H9 (cell line): ENCODE data around the gene FILIP1. TPM values are rescaled to one million over a fixed set of nuclear protein-coding genes. Genes with fewer than 3 reads are reported as not detected.

Source experiments
- DNase-seq: peaks from one replicate; pipeline ENCODE4 v3.0.0-alpha.2; 2017
- H2AFZ ChIP-seq: one replicate; pipeline ENCODE4 v1.6.1; 2013; ENCODE audit warnings: mild to moderate bottlenecking, low read length, control low read depth, moderate library complexity
- H2AK5ac ChIP-seq: 2 replicates; pipeline ENCODE4 v1.6.1; 2013; ENCODE audit warnings: low read length, control low read depth, mixed read lengths; ENCODE audit not compliant: insufficient read length
- H2BK120ac ChIP-seq: one replicate; pipeline ENCODE4 v1.6.1; 2013; ENCODE audit warnings: low read depth, mild to moderate bottlenecking, low read length, control low read depth, inconsistent platforms; ENCODE audit not compliant: poor library complexity, severe bottlenecking
- H2BK12ac ChIP-seq: 2 replicates; pipeline ENCODE4 v1.6.1; 2013; ENCODE audit warnings: low read length, control low read depth, mixed read lengths, low read depth; ENCODE audit not compliant: insufficient read length
- H2BK15ac ChIP-seq: 2 replicates; pipeline ENCODE4 v1.6.1; 2013; ENCODE audit warnings: low read depth, low read length, control low read depth
- H2BK20ac ChIP-seq: one replicate; pipeline ENCODE4 v1.6.1; 2013; ENCODE audit warnings: low read depth, mild to moderate bottlenecking, low read length, control low read depth, inconsistent platforms; ENCODE audit not compliant: poor library complexity, severe bottlenecking
- H2BK5ac ChIP-seq: 2 replicates; pipeline ENCODE4 v1.6.1; 2013; ENCODE audit warnings: low read length, control low read depth, mixed read lengths; ENCODE audit not compliant: insufficient read length
- H3K14ac ChIP-seq: 2 replicates; pipeline ENCODE4 v1.6.1; 2013; ENCODE audit warnings: low read length, control low read depth; ENCODE audit not compliant: insufficient read depth
- H3K18ac ChIP-seq: 2 replicates; pipeline ENCODE4 v1.6.1; 2013; ENCODE audit warnings: low read depth, mild to moderate bottlenecking, mixed read lengths, low read length, control low read depth; ENCODE audit not compliant: insufficient read length
- H3K23ac ChIP-seq: 2 replicates; pipeline ENCODE4 v1.6.1; 2013; ENCODE audit warnings: low read length, control low read depth, mixed read lengths, low read depth; ENCODE audit not compliant: insufficient read length
- H3K23me2 ChIP-seq: 2 replicates; pipeline ENCODE4 v1.6.1; 2013; ENCODE audit warnings: low read depth, mild to moderate bottlenecking, mixed read lengths, low read length, control low read depth; ENCODE audit not compliant: insufficient read length, poor library complexity, severe bottlenecking
- H3K27ac ChIP-seq: 2 replicates; pipeline ENCODE4 v1.5.1; 2013; ENCODE audit warnings: low read length, control low read depth, mixed read lengths, low read depth; ENCODE audit not compliant: insufficient read length
- H3K27me3 ChIP-seq: 2 replicates; pipeline ENCODE4 v1.6.1; 2013; ENCODE audit warnings: low read length, control low read depth, inconsistent platforms; ENCODE audit not compliant: insufficient read depth
- H3K4ac ChIP-seq: 2 replicates; pipeline ENCODE4 v1.6.1; 2013; ENCODE audit warnings: low read depth, mild to moderate bottlenecking, control low read depth, inconsistent platforms, low read length, moderate library complexity
- H3K4me1 ChIP-seq: 2 replicates; pipeline ENCODE4 v1.6.1; 2013; ENCODE audit warnings: low read length, control low read depth, inconsistent platforms; ENCODE audit not compliant: insufficient read depth
- H3K4me2 ChIP-seq: 2 replicates; pipeline ENCODE4 v1.6.1; 2013; ENCODE audit warnings: low read length, control low read depth, mixed read lengths; ENCODE audit not compliant: insufficient read length, insufficient read depth
- H3K56ac ChIP-seq: 2 replicates; pipeline ENCODE4 v1.6.1; 2013; ENCODE audit warnings: low read depth, mild to moderate bottlenecking, mixed read lengths, low read length, control low read depth; ENCODE audit not compliant: insufficient read length
- H3K79me1 ChIP-seq: 2 replicates; pipeline ENCODE4 v1.6.1; 2013; ENCODE audit warnings: low read depth, mild to moderate bottlenecking, moderate library complexity, low read length, control low read depth, inconsistent platforms; ENCODE audit not compliant: insufficient read depth, poor library complexity, severe bottlenecking
- H3K79me2 ChIP-seq: 2 replicates; pipeline ENCODE4 v1.6.1; 2013; ENCODE audit warnings: low read length, control low read depth, inconsistent platforms; ENCODE audit not compliant: insufficient read depth
- H3K9ac ChIP-seq: 2 replicates; pipeline ENCODE4 v1.6.1; 2013; ENCODE audit warnings: low read length, control low read depth, mixed read lengths; ENCODE audit not compliant: insufficient read length; ENCODE audit errors: extremely low read depth
- H3K9me3 ChIP-seq: one replicate; pipeline ENCODE4 v1.6.1; 2013; ENCODE audit warnings: low read depth, low read length, inconsistent platforms; ENCODE audit not compliant: control insufficient read depth
- H3T11ph ChIP-seq: one replicate; pipeline ENCODE4 v1.6.1; 2013; ENCODE audit warnings: mild to moderate bottlenecking, low read length, control low read depth, inconsistent platforms
- H4K20me1 ChIP-seq: one replicate; pipeline ENCODE4 v1.6.1; 2013; ENCODE audit not compliant: control insufficient read depth, insufficient read length, insufficient read depth
- H4K5ac ChIP-seq: 2 replicates; pipeline ENCODE4 v1.6.1; 2013; ENCODE audit warnings: low read depth, mild to moderate bottlenecking, mixed read lengths, low read length, control low read depth; ENCODE audit not compliant: insufficient read length
- H4K8ac ChIP-seq: replicated peaks from 2 replicates; pipeline ENCODE4 v1.6.1; 2013; ENCODE audit warnings: low read length, control low read depth, mixed read lengths, low read depth; ENCODE audit not compliant: insufficient read length
- H4K91ac ChIP-seq: 2 replicates; pipeline ENCODE4 v1.6.1; 2013; ENCODE audit warnings: low read depth, mild to moderate bottlenecking, moderate library complexity, mixed read lengths, low read length, control low read depth; ENCODE audit not compliant: insufficient read length
- H3K27ac Mint-ChIP-seq, 3 experiments: 2 replicates in 2 of 3; 3 replicates in 1 of 3; pipeline ENCODE4 v1.8.0; 2020 to 2021; ENCODE audit warnings: mixed read lengths in 3 of 3, mild to moderate bottlenecking in 1 of 3, moderate library complexity in 1 of 3
- H3K27me3 Mint-ChIP-seq: 2 replicates; pipeline ENCODE4 v1.8.0; 2021; ENCODE audit warnings: low read depth, mild to moderate bottlenecking, moderate library complexity, mixed read lengths
- H3K36me3 Mint-ChIP-seq, 3 experiments: 2 replicates in 2 of 3; 3 replicates in 1 of 3; pipeline ENCODE4 v1.8.0; 2020 to 2021; ENCODE audit warnings: low read depth in 3 of 3, mixed read lengths in 3 of 3; ENCODE audit not compliant: insufficient read depth in 1 of 3
- H3K4me1 Mint-ChIP-seq, 2 experiments: 2 replicates each; pipeline ENCODE4 v1.8.0; 2020; ENCODE audit warnings: mixed read lengths in 2 of 2
- H3K4me3 Mint-ChIP-seq, 2 experiments: 2 replicates in 1 of 2; 3 replicates in 1 of 2; pipeline ENCODE4 v1.8.0; 2020 to 2021; ENCODE audit warnings: mild to moderate bottlenecking in 2 of 2, mixed read lengths in 2 of 2, moderate library complexity in 1 of 2
- H3K9me3 Mint-ChIP-seq, 2 experiments: 2 replicates in 1 of 2; 3 replicates in 1 of 2; pipeline ENCODE4 v1.8.0; 2020; ENCODE audit warnings: mild to moderate bottlenecking in 2 of 2, mixed read lengths in 2 of 2, moderate library complexity in 1 of 2
- CTCF ChIP-seq: fragments of 200-600 bp; sonication (generic); conservative IDR thresholded peaks from 3 replicates; pipeline ENCODE4 v1.8.0; 2021; ENCODE audit warnings: antibody characterized with exemption, mild to moderate bottlenecking
- WGBS: extraction: QIAGEN DNeasy Blood & Tissue Kit; methylation state at CpG from one replicate; pipeline ENCODE4 v1.1.7; 2013; ENCODE audit warnings: missing lambda C conversion rate, low lambda C conversion rate, mixed read lengths; ENCODE audit not compliant: insufficient read length; ENCODE audit errors: extremely low coverage; 5-methylcytosine and 5-hydroxymethylcytosine counted together
- total RNA-seq: library from RNA; stranded (reverse); gene quantifications from 2 replicates; pipeline ENCODE4 v1.2.1, GENCODE V29; 2021

Gene FILIP1
- total RNA-seq, 1 experiment from 2014 or later: 10.5 TPM

- no peak overlapping the region for H2AFZ ChIP-seq
These were observed 1.0 kb downstream of the FILIP1 start for GRCh38 chr6:75492386-75493153.

More at GRCh38 chr6:75492386-75493153, 1.0 kb downstream of the FILIP1 start:
- Mint-ChIP-seq H3K4me3 (no peak overlapping the region), H3K9me3 (no peaks in the 10 kb centered on the region), H3K36me3 (no peaks in the 10 kb centered on the region), H3K27me3 (no peaks in the 10 kb centered on the region), H3K27ac (0 out of 7 replicates have a peak overlapping the region, but pooled peaks of 1 of the 3 experiments have one; percentile 34), H3K4me1 (peaks cover 13 to 18% of the 10 kb centered on the region in 2 experiments)
- H4K8ac ChIP-seq: no peak overlapping the region
- H2BK120ac ChIP-seq: no peak overlapping the region
- no peak for DNase-seq
- H3K9me3 ChIP-seq: no peaks in the 10 kb centered on the region
- no peak overlapping the region for H3T11ph ChIP-seq
- H3K4ac ChIP-seq: no peak overlapping the region
- H2BK15ac ChIP-seq: no peak overlapping the region
- H3K18ac ChIP-seq: no peak overlapping the region
- TF ChIP-seq CTCF: no peak
- H2BK20ac ChIP-seq: no peak overlapping the region
- H4K5ac ChIP-seq: no peak overlapping the region
- H3K4me2 ChIP-seq: no peak overlapping the region
- no peak overlapping the region for H3K27ac ChIP-seq
- H3K56ac ChIP-seq: no peak overlapping the region
- H3K27me3 ChIP-seq: no peaks in the 10 kb centered on the region
- no peak overlapping the region for H2BK5ac ChIP-seq
- H3K4me1 ChIP-seq: no peaks in the 10 kb centered on the region
- H4K20me1 ChIP-seq: no peaks in the 10 kb centered on the region
- H4K91ac ChIP-seq: no peak overlapping the region
- no peak overlapping the region for H3K9ac ChIP-seq
- H3K79me2 ChIP-seq: no peaks in the 10 kb centered on the region
- H3K14ac ChIP-seq: no peak overlapping the region
- no CpG with 5 or more reads among the region's 3 CpGs for WGBS
- no peak overlapping the region for H2AK5ac ChIP-seq
- H3K23ac ChIP-seq: no peak overlapping the region
- no peak overlapping the region for H2BK12ac ChIP-seq
- H3K23me2 ChIP-seq: no peaks in the 10 kb centered on the region
- no peaks in the 10 kb centered on the region for H3K79me1 ChIP-seq
